Transverse colon (tissue), 4 donors: ENCODE measurements around the gene KLF11. TPM values are rescaled to one million over a fixed set of nuclear protein-coding genes. Genes with fewer than 3 reads are reported as not detected.
"Not testable (repeated sequence)": the region's sequence is repeated elsewhere in the genome, so short reads cannot be mapped to it uniquely, and the experiment has no call there.

Experiments
- DNase-seq: peaks from one replicate; pipeline ENCODE4 v3.0.0-alpha.2; 2019
- H3K27ac ChIP-seq, 4 donors: fragments of 200-600 bp; sonication (generic); 2 replicates each; pipeline ENCODE4 v1.5.1; 2016 to 2018; ENCODE audit warnings: inconsistent platforms in 4 of 4
- H3K27me3 ChIP-seq: fragments of 200-600 bp; sonication (generic); 2 replicates; pipeline ENCODE4 v1.5.1; 2017; ENCODE audit warnings: inconsistent platforms
- H3K36me3 ChIP-seq, 4 donors: fragments of 200-600 bp; sonication (generic); 2 replicates each; pipeline ENCODE4 v1.5.1; 2017 to 2019; ENCODE audit warnings: inconsistent platforms in 4 of 4
- H3K4me1 ChIP-seq, 4 donors: fragments of 200-600 bp; sonication (generic); 2 replicates each; pipeline ENCODE4 v1.5.1; 2017 to 2020; ENCODE audit warnings: inconsistent platforms in 4 of 4
- H3K4me3 ChIP-seq, 4 donors: fragments of 200-600 bp; sonication (generic); 1 replicate in 1 of 4; 2 replicates in 3 of 4; pipeline versions ENCODE4 v1.5.1 to v1.6.1; 2017 to 2019; ENCODE audit warnings: inconsistent platforms in 4 of 4
- H3K9me3 ChIP-seq, 2 donors: fragments of 200-600 bp; sonication (generic); 2 replicates each; pipeline ENCODE4 v1.5.1; 2017 to 2019; ENCODE audit warnings: inconsistent platforms in 2 of 2
- CTCF ChIP-seq, 5 experiments: fragments of 200-600 bp in 3 of 5; fragments of 450-650 bp in 2 of 5; sonication (generic) in 3 of 5; IDR thresholded peaks; 1 replicate in 2 of 5; 2 replicates in 3 of 5; pipeline ENCODE4 v1.5.1; 2016 to 2017; ENCODE audit warnings: antibody characterized with exemption in 5 of 5, inconsistent platforms in 3 of 5, mild to moderate bottlenecking in 2 of 5, moderate library complexity in 1 of 5
- EP300 ChIP-seq: sonication (generic); formaldehyde crosslinking; IDR thresholded peaks from one replicate; pipeline ENCODE4 v1.6.1; 2017; ENCODE audit warnings: antibody characterized with exemption, low read depth
- POLR2A ChIP-seq: fragments of 450-650 bp; IDR thresholded peaks from one replicate; pipeline ENCODE4 v1.6.1; 2016; ENCODE audit warnings: antibody characterized with exemption, mild to moderate bottlenecking, moderate library complexity
- POLR2AphosphoS5 ChIP-seq, 3 donors: sonication (generic); formaldehyde crosslinking; IDR thresholded peaks; one replicate each; pipeline ENCODE4 v1.6.1; 2016; ENCODE audit warnings: antibody characterized with exemption in 3 of 3
- WGBS, 2 donors: methylation state at CpG; one replicate each; pipeline ENCODE4 v1.1.5; 2018; ENCODE audit warnings: low coverage in 1 of 2; 5-methylcytosine and 5-hydroxymethylcytosine counted together
- in situ Hi-C, 4 donors: fragments of 200-750 bp; cut with MboI; loops; one replicate each; pipeline versions ENCODE4 v1.15.0 to v1.15.1; 2017; ENCODE audit warnings: low sequenced_read_pairs in 3 of 4, low pct_ligation_motif_present in 1 of 4, low pct_unique_long_range_greater_than_20kb in 1 of 4
- intact Hi-C: fragments of 100-400 bp; cut with DNase I; formaldehyde crosslinking; loops from one replicate; pipeline ENCODE4 v1.15.1; 2023; ENCODE audit warnings: low total_unique reads
- total RNA-seq, 4 donors: library from RNA; depleted of rRNA; stranded (reverse); fragments of >200 nt; gene quantifications; one replicate each; pipeline ENCODE4 v1.1.0, GENCODE V29; 2016

KLF11 gene
- total RNA-seq, 4 donors from 2014 or later, result 6.6 to 17.0 (median 10.5) TPM

GRCh38 chr2:10028407-10028987, 14.9 kb upstream of the KLF11 start:
- no peak overlapping the region for H3K4me3 ChIP-seq
- H3K9me3 ChIP-seq, result no peaks in the 10 kb centered on the region
- no peak for TF ChIP-seq POLR2A
- TF ChIP-seq POLR2AphosphoS5 (IDR thresholded peaks at IDR 0.05), result no peak
- TF ChIP-seq EP300, result no peak
- TF ChIP-seq CTCF (IDR thresholded peaks at IDR 0.05), result no peak
- intact Hi-C loops (no loop called here), in situ Hi-C loops (no loop called here)
- peak overlapping the region in 2 of 4 donors; percentile 4 to 43 for H3K27ac ChIP-seq
- 89 to 92% methylated on average over 2 to 16 of the region's 16 CpGs for WGBS, 2 donors
- no peaks in the 10 kb centered on the region for H3K27me3 ChIP-seq
- H3K4me1 ChIP-seq, result peaks cover 7 to 14% (median 12%) of the 10 kb centered on the region in 4 donors
- no peak for DNase-seq
- H3K36me3 ChIP-seq, result no peaks in the 10 kb centered on the region

GRCh38 chr2:10028988-10029874, 14.1 kb upstream of the KLF11 start:
- 0 to 32% methylated on average over 1 to 20 of the region's 26 CpGs for WGBS, 2 donors
- Histone ChIP-seq H3K36me3 (no peaks in the 10 kb centered on the region), H3K9me3 (no peaks in the 10 kb centered on the region), H3K4me1 (peaks cover 7 to 14% (median 12%) of the 10 kb centered on the region in 4 donors), H3K27ac (peak overlapping the region; percentile 31 to 56 (median 39)), H3K4me3 (no peak overlapping the region), H3K27me3 (no peaks in the 10 kb centered on the region)
- TF ChIP-seq EP300 (no peak), POLR2A (peak; percentile 28), POLR2AphosphoS5 (IDR thresholded peaks at IDR 0.05) (no peak), CTCF (IDR thresholded peaks at IDR 0.05) (no peak)
- intact Hi-C loops, result no loop called here
- peak; percentile 64 for DNase-seq
- in situ Hi-C loops, result no loop called here

GRCh38 chr2:10029875-10030223, 13.5 kb upstream of the KLF11 start:
- no peaks in the 10 kb centered on the region for H3K27me3 ChIP-seq
- H3K4me3 ChIP-seq, result no peak overlapping the region
- in situ Hi-C loops (no loop called here), intact Hi-C loops (no loop called here)
- DNase-seq, result no peak
- H3K4me1 ChIP-seq, result peaks cover 7 to 14% (median 12%) of the 10 kb centered on the region in 4 donors
- H3K27ac ChIP-seq, result peak overlapping the region in 2 of 4 donors; percentile 31 to 43
- 66% methylated on average over 7 of the region's 7 CpGs; no CpG with 5 or more reads in 1 of the 2 donors for WGBS, 2 donors
- TF ChIP-seq POLR2AphosphoS5 (IDR thresholded peaks at IDR 0.05) (no peak), POLR2A (no peak), CTCF (IDR thresholded peaks at IDR 0.05) (no peak), EP300 (no peak)
- H3K9me3 ChIP-seq, result no peaks in the 10 kb centered on the region
- H3K36me3 ChIP-seq, result no peaks in the 10 kb centered on the region

GRCh38 chr2:10030311-10030736, 13.0 kb upstream of the KLF11 start:
- Histone ChIP-seq H3K27ac (no peak overlapping the region), H3K4me1 (peaks cover 7 to 14% (median 13%) of the 10 kb centered on the region in 4 donors), H3K4me3 (no peak overlapping the region), H3K9me3 (no peaks in the 10 kb centered on the region), H3K36me3 (no peaks in the 10 kb centered on the region), H3K27me3 (no peaks in the 10 kb centered on the region)
- WGBS, 2 donors, result 29 to 39% methylated on average over 2 to 9 of the region's 9 CpGs
- intact Hi-C loops (no loop called here), in situ Hi-C loops (no loop called here)
- DNase-seq, result no peak
- TF ChIP-seq POLR2A (no peak), CTCF (IDR thresholded peaks at IDR 0.05) (no peak), EP300 (no peak), POLR2AphosphoS5 (IDR thresholded peaks at IDR 0.05) (no peak)

- DNase-seq, H3K36me3 ChIP-seq, H3K27me3 ChIP-seq, H3K4me3 ChIP-seq, H3K9me3 ChIP-seq, intact Hi-C loops, H3K27ac ChIP-seq, in situ Hi-C loops: not testable (repeated sequence)
- 84 to 87% methylated on average over 6 to 8 of the region's 8 CpGs for WGBS, 2 donors
- H3K4me1 ChIP-seq, result peaks cover 7 to 17% (median 15%) of the 10 kb centered on the region in 4 donors
Observed at GRCh38 chr2:10030798-10031197, 12.6 kb upstream of the KLF11 start.
